ENCODE results near the gene LRRN4CL.
A peak's percentile ranks its signal among the peaks of the same experiment; 100 is the strongest.

GRCh38 chr11:62709247-62710000, 20.1 kb upstream of the LRRN4CL start:
- no peak for TF ChIP-seq REST (IDR thresholded peaks at IDR 0.05; ENCODE audit: low read depth)
- TF ChIP-seq TAF1 (IDR thresholded peaks at IDR 0.05; ENCODE audit: low read depth): no peak
- TF ChIP-seq CEBPB (IDR thresholded peaks at IDR 0.05): no peak
- TF ChIP-seq YY1 (IDR thresholded peaks at IDR 0.05; ENCODE audit: low read depth): peak; percentile 77
